HG03196 (cell line): ENCODE measurements around the gene MOCS2.

Experiments
- ATAC-seq: cut with Tn5 transposase; IDR thresholded peaks from one replicate; pipeline ENCODE4 v1.9.1; 2021; ENCODE audit not compliant: unreplicated experiment

MOCS2 gene

GRCh38 chr5:53095931-53096525 lies 13.5 kb downstream of the MOCS2 start:
- peak; percentile 56 for ATAC-seq

- no peak for ATAC-seq
These were observed 14.3 kb downstream of the MOCS2 start for GRCh38 chr5:53095217-53095616.

GRCh38 chr5:53092242-53092641 lies 17.3 kb downstream of the MOCS2 start:
- ATAC-seq, result no peak

- no peak for ATAC-seq
These were observed 18.3 kb downstream of the MOCS2 start for GRCh38 chr5:53091289-53091688.

GRCh38 chr5:53090229-53090628 lies 19.3 kb downstream of the MOCS2 start:
- ATAC-seq, result no peak

- no peak for ATAC-seq
These were observed 20.0 kb downstream of the MOCS2 start for GRCh38 chr5:53089481-53089991.

- ATAC-seq, result no peak
These were observed 21.9 kb downstream of the MOCS2 start for GRCh38 chr5:53087621-53088121.

GRCh38 chr5:53087171-53087570 lies 22.4 kb downstream of the MOCS2 start:
- ATAC-seq, result no peak

- ATAC-seq, result no peak
These were observed 24.9 kb downstream of the MOCS2 start for GRCh38 chr5:53084546-53085255.

- ATAC-seq, result no peak
These were observed 25.6 kb downstream of the MOCS2 start for GRCh38 chr5:53083927-53084326.

- no peak for ATAC-seq
These were observed 29.3 kb downstream of the MOCS2 start for GRCh38 chr5:53080271-53080670.

GRCh38 chr5:53076014-53076583 lies 33.5 kb downstream of the MOCS2 start:
- ATAC-seq, result no peak

- no peak for ATAC-seq
These were observed 36.2 kb downstream of the MOCS2 start for GRCh38 chr5:53073348-53073747.

GRCh38 chr5:53071738-53072137 lies 37.8 kb downstream of the MOCS2 start:
- no peak for ATAC-seq

- ATAC-seq, result no peak
These were observed 38.3 kb downstream of the MOCS2 start for GRCh38 chr5:53071298-53071697.

GRCh38 chr5:53069626-53070025 lies 39.9 kb downstream of the MOCS2 start:
- ATAC-seq, result no peak

- no peak for ATAC-seq
These were observed 41.2 kb downstream of the MOCS2 start for GRCh38 chr5:53068291-53068836.

- ATAC-seq, result no peak
These were observed 41.9 kb downstream of the MOCS2 start for GRCh38 chr5:53067641-53068040.

GRCh38 chr5:53066088-53066487 lies 43.5 kb downstream of the MOCS2 start:
- no peak for ATAC-seq

GRCh38 chr5:53063791-53064190 lies 45.8 kb downstream of the MOCS2 start:
- no peak for ATAC-seq

GRCh38 chr5:53063176-53063575 lies 46.4 kb downstream of the MOCS2 start:
- ATAC-seq, result no peak

- no peak for ATAC-seq
These were observed 50.3 kb downstream of the MOCS2 start for GRCh38 chr5:53059281-53059680.
